Esophagus squamous epithelium (tissue), 5 donors: ENCODE data around the gene MAP3K9. TPM values are rescaled to one million over a fixed set of nuclear protein-coding genes. Genes with fewer than 3 reads are reported as not detected.

Source experiments
- DNase-seq: peaks from one replicate; lab custom pipeline; 2025; lab: John Stamatoyannopoulos, UW
- H3K27ac ChIP-seq, 4 donors: fragments of 200-600 bp; sonication (generic); one replicate each; pipeline ENCODE4 v1.5.1; 2016 to 2019; ENCODE audit warnings: mild to moderate bottlenecking in 1 of 4
- H3K27me3 ChIP-seq, 4 donors: fragments of 200-600 bp; sonication (generic); 1 replicate in 3 of 4; 2 replicates in 1 of 4; pipeline versions ENCODE4 v1.5.1 to v1.6.0; 2017 to 2021; ENCODE audit warnings: antibody characterized with exemption in 1 of 4
- H3K36me3 ChIP-seq, 3 donors: fragments of 200-600 bp; sonication (generic); one replicate each; pipeline ENCODE4 v1.5.1; 2016 to 2019
- H3K4me1 ChIP-seq, 3 donors: fragments of 200-600 bp; sonication (generic); one replicate each; pipeline ENCODE4 v1.5.1; 2017 to 2019
- H3K4me3 ChIP-seq, 4 donors: fragments of 200-600 bp; sonication (generic); 1 replicate in 3 of 4; 2 replicates in 1 of 4; pipeline ENCODE4 v1.5.1; 2016 to 2019; ENCODE audit warnings: mild to moderate bottlenecking in 2 of 4, moderate library complexity in 1 of 4
- H3K9me3 ChIP-seq, 3 donors: fragments of 200-600 bp; sonication (generic); one replicate each; pipeline ENCODE4 v1.5.1; 2016 to 2019
- POLR2A ChIP-seq, 4 donors: fragments of 450-650 bp; IDR thresholded peaks; one replicate each; pipeline ENCODE4 v1.6.1; 2017; ENCODE audit warnings: antibody characterized with exemption in 4 of 4, mild to moderate bottlenecking in 4 of 4, moderate library complexity in 3 of 4
- WGBS, 2 donors: methylation state at CpG; one replicate each; pipeline ENCODE4 v1.1.5; 2018; 5-methylcytosine and 5-hydroxymethylcytosine counted together
- intact Hi-C: fragments of 100-400 bp; cut with DNase I; formaldehyde crosslinking; loops from one replicate; pipeline ENCODE4 v1.15.0; 2022
- total RNA-seq, 4 donors: library from RNA; depleted of rRNA; stranded (reverse); fragments of >200 nt; gene quantifications; one replicate each; pipeline ENCODE4 v1.1.0, GENCODE V29; 2016
- TF ChIP-seq, protein P1 (sequence below), 6 experiments: fragments of 450-650 bp in 4 of 6; fragments of 200-600 bp in 2 of 6; sonication (generic) in 2 of 6; IDR thresholded peaks; one replicate each; pipeline ENCODE4 v1.5.1; 2016 to 2019; ENCODE audit warnings: antibody characterized with exemption in 6 of 6, mild to moderate bottlenecking in 4 of 6, moderate library complexity in 4 of 6
- donor health status: DM: yes; HTN: yes; CAD: no.

The MAP3K9 gene
- total RNA-seq, 4 donors from 2014 or later = 8.1 to 34.0 (median 14.7) TPM

DNA sequence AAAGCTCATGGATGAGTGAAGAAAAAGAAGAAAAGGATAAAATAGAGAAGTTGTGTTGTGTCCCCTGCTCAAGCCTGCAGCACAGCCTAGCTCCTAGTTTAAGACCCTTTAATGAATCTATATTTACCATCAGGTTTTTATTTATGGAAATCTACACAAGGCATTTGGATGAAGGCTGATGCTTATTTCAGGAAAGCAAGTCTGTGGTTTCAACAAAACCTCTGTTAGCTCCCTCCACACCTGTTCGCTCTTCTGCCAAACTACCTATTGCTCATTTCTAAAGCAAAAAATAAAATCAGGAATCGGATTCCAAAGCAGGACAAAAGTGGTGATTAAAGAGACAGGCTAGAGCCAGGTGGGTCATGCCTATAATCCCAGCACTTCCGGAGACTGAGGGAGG is 18.9 kb upstream of the MAP3K9 start:
- Histone ChIP-seq H3K27me3 (peaks cover 0 to 4% (median 0%) of the 10 kb centered on the region in 4 donors), H3K27ac (no peak overlapping the region), H3K4me3 (no peak overlapping the region), H3K36me3 (no peaks in the 10 kb centered on the region), H3K9me3 (no peaks in the 10 kb centered on the region), H3K4me1 (no peaks in the 10 kb centered on the region)
- 75 to 93% methylated on average over 3 of the region's 3 CpGs for WGBS, 2 donors
- TF ChIP-seq POLR2A (IDR thresholded peaks at IDR 0.05) = no peak
- TF ChIP-seq, protein P1, sequence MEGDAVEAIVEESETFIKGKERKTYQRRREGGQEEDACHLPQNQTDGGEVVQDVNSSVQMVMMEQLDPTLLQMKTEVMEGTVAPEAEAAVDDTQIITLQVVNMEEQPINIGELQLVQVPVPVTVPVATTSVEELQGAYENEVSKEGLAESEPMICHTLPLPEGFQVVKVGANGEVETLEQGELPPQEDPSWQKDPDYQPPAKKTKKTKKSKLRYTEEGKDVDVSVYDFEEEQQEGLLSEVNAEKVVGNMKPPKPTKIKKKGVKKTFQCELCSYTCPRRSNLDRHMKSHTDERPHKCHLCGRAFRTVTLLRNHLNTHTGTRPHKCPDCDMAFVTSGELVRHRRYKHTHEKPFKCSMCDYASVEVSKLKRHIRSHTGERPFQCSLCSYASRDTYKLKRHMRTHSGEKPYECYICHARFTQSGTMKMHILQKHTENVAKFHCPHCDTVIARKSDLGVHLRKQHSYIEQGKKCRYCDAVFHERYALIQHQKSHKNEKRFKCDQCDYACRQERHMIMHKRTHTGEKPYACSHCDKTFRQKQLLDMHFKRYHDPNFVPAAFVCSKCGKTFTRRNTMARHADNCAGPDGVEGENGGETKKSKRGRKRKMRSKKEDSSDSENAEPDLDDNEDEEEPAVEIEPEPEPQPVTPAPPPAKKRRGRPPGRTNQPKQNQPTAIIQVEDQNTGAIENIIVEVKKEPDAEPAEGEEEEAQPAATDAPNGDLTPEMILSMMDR (IDR thresholded peaks at IDR 0.05) = no peak
- intact Hi-C loops = loop anchor here (10.0 kb wide), 1 partner anchor 147 kb away; no protein-coding TSS in a partner anchor
- no peak for DNase-seq

DNA sequence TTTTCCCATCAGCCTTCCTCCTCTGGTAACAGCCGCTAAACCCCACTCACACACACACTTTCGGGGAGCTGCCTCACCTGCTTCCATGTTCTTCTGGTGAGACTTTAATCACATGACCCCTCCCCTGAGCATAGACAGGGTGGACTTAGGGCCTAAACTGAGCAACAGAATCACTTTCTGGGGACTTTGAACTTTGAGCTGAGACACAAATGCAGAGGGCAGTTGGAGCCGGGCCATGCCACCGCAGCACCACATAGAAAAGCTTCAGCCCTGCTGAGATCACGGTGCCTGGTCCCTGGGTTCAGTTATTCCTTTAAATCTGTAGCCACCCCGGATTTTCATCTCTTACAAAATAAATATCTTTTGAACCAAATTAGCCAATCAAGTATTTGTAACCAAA is 18.4 kb upstream of the MAP3K9 start:
- Histone ChIP-seq H3K36me3 (no peaks in the 10 kb centered on the region), H3K27ac (no peak overlapping the region), H3K4me3 (no peak overlapping the region), H3K9me3 (no peaks in the 10 kb centered on the region), H3K4me1 (peaks cover 0 to 3% (median 3%) of the 10 kb centered on the region in 3 donors), H3K27me3 (peaks cover 0 to 9% (median 0%) of the 10 kb centered on the region in 4 donors)
- no peak for DNase-seq
- intact Hi-C loops = loop anchor here (10.0 kb wide), 1 partner anchor 147 kb away; no protein-coding TSS in a partner anchor
- TF ChIP-seq, protein P1 (IDR thresholded peaks at IDR 0.05) = no peak
- TF ChIP-seq POLR2A (IDR thresholded peaks at IDR 0.05) = no peak
- WGBS, 2 donors = 76 to 95% methylated on average over 4 to 6 of the region's 6 CpGs

DNA sequence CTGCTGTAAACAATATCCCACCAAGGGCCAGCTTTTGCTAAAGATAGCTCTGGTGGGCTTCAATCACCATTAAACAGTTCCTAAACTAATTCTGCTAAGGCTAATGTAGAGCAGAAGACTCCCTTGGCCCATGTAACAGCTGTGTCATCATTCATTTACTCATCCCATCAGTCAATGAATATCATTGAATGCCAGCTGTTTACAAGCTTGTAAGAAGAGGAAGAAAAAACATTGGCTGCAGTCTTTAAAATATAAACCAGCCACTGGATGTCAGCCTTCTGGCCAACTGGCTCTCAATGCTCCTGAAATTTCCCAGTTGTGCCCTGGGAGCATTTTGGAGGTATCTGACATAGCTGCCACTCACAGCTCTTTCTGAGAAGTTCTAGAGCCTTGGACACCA is 18.0 kb upstream of the MAP3K9 start:
- Histone ChIP-seq H3K36me3 (no peaks in the 10 kb centered on the region), H3K4me1 (peaks cover 0 to 6% (median 5%) of the 10 kb centered on the region in 3 donors), H3K27me3 (peaks cover 0 to 12% (median 0%) of the 10 kb centered on the region in 4 donors), H3K27ac (no peak overlapping the region), H3K9me3 (no peaks in the 10 kb centered on the region), H3K4me3 (no peak overlapping the region)
- DNase-seq = no peak
- TF ChIP-seq POLR2A (IDR thresholded peaks at IDR 0.05) = no peak
- TF ChIP-seq, protein P1 (IDR thresholded peaks at IDR 0.05) = no peak
- intact Hi-C loops = loop anchor here (10.0 kb wide), 1 partner anchor 147 kb away; no protein-coding TSS in a partner anchor

DNA sequence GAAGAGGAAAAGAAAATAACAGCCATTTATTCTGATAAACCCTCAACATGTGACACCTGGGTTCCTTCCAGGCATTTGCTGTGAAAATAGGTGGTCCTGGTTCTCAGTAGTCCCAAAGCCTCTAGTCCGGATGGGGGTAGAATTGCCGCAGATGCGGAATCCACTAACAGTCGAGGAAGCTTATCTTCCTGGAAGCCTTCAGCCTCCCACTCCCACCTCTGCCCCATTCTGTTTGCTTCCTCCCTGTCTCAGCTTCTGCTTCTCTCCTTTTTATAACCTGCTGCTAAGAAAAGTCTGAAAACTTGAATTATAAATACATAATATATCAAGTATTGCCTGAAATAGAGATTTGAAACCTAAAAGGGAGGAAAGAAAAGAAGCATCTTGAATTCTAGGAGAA is 14.0 kb upstream of the MAP3K9 start:
- Histone ChIP-seq H3K27me3 (peaks cover 0 to 33% (median 0%) of the 10 kb centered on the region in 4 donors), H3K36me3 (no peaks in the 10 kb centered on the region), H3K27ac (no peak overlapping the region), H3K9me3 (no peaks in the 10 kb centered on the region), H3K4me1 (peaks cover 6 to 18% (median 9%) of the 10 kb centered on the region in 3 donors), H3K4me3 (no peak overlapping the region)
- WGBS, 2 donors = 78 to 84% methylated on average over 4 of the region's 4 CpGs
- intact Hi-C loops = loop anchor here (10.0 kb wide), 1 partner anchor 152 kb away; no protein-coding TSS in a partner anchor
- TF ChIP-seq, protein P1 (IDR thresholded peaks at IDR 0.05) = no peak
- no peak for TF ChIP-seq POLR2A (IDR thresholded peaks at IDR 0.05)
- no peak for DNase-seq

- Histone ChIP-seq H3K4me1 (peaks cover 6 to 18% (median 9%) of the 10 kb centered on the region in 3 donors), H3K4me3 (peak overlapping the region; percentile 62 to 74 (median 62)), H3K27me3 (peaks cover 0 to 33% (median 0%) of the 10 kb centered on the region in 4 donors), H3K36me3 (no peaks in the 10 kb centered on the region), H3K27ac (peak overlapping the region in 1 of 4 donors; percentile 37), H3K9me3 (no peaks in the 10 kb centered on the region)
- no peak for DNase-seq
- TF ChIP-seq, protein P1 (IDR thresholded peaks at IDR 0.05) = no peak
- TF ChIP-seq POLR2A (IDR thresholded peaks at IDR 0.05) = no peak
- 22 to 35% methylated on average over 7 to 11 of the region's 26 CpGs for WGBS, 2 donors
- intact Hi-C loops = loop anchor here (10.0 kb wide), 1 partner anchor 152 kb away; no protein-coding TSS in a partner anchor
Measured at GRCh38 chr14:70822530-70823185, 13.3 kb upstream of the MAP3K9 start.
